ENCODE results near the gene TMEM184B. TPM values are rescaled to one million over a fixed set of nuclear protein-coding genes. Genes with fewer than 3 reads are reported as not detected.

TMEM184B gene
- polyA plus RNA-seq, 12 donors, result 54.5 to 87.4 (median 70.6) TPM; not detected in 1

GRCh38 chr22:38208551-38208968 is 64.2 kb downstream of the TMEM184B start:
- DNase-seq, result no peak

DNA sequence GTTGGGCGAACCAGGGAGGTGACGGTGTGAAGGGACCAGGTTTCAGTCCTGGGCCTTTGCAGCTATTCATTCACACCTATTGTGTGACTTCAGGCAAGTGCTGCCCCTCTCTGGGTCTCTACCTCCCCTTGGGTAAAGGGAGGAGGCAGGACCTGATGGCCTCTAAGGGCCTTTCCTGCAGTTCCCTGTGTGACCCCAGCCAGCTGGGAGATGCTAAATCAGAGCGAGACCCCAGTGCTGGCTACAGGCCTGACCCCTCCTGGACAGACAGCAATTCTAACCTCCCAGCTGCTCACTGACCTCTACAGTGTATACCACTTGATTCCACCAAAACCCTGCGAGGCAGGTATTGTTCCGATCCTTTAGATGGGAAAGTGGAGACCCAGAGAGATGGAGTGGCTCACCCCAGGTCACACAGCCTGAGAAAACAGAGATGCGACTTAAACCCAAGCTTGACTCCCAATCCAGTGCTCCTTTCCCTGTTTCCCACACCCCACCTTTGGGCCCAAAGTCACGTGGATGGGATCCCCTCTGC is 64.8 kb downstream of the TMEM184B start:
- no peak for DNase-seq

DNA sequence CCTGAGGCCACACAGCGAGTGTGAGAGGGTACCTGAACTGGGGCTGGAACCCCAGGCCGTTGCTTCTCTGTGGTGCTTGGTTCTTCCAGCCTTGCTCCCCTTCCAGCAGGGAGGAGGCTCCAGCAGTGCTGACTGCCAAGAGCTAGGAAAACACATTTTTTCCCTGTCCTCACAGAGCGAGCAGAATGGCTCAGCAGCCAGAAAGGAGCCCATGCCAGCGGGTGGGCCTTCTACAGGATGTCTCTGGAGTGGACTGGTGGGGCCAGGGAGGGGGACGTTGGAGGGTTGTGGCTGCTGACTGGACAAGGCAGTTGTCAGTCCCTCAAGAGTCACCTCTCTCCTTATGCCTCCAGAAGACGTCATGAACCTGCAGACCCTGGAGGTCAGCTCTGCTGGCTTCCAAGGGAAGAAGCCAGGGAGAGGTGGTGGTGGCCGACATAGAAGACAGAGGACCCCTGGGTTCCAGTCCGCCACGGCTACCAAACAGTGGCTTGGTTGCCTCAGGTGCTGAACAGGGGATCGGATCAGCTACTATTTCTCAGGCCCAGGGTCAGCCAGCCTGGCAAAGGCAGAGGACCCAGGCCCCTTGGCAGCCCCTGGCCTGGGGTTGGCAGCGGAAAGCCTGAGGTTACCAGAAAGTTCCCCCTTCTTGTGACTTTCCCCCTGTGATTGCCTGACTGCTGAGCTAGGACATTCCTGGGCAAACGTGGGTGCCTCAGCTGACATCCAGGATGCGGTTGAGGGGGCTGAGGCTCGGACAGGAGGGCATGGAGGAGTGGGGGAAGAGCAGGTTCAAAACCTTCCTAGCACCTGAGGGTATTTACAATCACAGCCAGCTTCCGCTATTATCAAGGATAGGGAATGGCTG is 67.3 kb downstream of the TMEM184B start:
- peak; percentile 96 for DNase-seq

GRCh38 chr22:38204784-38205183 is 68.0 kb downstream of the TMEM184B start:
- DNase-seq, result no peak

- no peak for DNase-seq
Observed at GRCh38 chr22:38203855-38204514, 68.8 kb downstream of the TMEM184B start.

DNA sequence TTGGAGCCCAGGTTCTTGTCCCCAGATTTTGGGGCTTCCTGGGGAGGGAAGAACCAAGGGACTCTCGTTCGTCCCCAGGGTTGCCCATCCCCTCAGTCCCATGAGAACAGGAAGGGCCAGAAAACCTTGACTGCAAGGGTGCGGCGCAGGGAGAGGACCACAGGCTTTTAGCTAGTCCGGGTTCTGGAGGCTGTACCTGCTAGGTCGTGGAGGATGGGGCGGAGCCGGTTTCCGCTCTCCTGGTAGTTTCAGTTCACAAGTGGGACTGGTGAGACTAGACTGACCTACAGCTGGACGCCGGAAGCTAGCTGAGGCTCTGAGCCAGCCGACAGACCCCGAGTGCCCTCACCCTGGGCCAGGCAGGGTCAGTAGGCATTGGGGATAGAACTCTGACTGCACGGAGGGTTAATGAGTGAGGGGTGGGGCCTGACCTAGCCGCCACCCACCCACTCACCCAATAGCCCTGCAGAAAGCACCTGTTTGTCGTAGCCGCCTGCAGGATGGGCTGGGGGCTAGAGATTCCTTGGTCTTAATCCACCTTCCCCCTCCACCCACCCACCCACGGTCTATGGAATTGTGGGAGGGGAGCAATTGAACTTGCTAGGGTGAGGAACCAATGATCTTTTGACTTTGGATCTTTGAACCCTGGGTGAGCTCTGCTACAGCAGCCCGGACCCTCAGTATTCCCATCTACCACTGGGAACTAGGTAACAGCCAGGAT is 69.6 kb downstream of the TMEM184B start:
- no peak for DNase-seq

DNA sequence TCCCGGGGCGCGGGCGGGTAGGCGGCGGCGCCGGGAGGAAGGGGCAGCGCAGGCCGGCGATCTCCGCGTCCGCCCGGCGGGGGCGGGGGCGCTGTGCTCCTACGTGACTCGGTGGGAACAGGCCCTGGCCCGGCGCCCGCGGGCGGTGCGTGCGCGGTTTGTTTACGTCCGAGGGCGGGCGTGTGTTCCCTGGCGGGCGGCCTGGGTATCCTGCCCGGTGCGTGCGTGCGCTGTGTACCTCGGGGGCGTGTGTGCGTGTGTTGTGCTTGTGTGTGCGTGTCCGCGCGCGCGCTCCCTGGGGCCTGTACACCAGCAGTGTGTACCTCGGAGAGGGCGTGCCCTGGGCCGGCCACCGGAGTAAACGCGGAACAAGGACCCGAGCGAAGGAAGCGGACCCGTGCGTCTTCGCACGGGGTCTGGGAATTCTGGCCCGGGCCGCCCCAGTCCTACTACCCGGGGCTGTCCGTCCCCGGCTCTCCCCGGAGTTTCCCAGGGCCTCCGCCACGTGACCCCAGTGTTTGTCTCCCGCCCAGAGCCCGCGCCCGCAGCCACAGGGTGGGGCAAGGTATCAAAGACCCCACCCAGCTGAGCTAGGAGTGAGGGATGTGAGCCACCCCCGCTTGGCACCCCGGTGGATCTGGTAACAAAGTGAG is 70.2 kb downstream of the TMEM184B start:
- peak; percentile 83 for DNase-seq

DNA sequence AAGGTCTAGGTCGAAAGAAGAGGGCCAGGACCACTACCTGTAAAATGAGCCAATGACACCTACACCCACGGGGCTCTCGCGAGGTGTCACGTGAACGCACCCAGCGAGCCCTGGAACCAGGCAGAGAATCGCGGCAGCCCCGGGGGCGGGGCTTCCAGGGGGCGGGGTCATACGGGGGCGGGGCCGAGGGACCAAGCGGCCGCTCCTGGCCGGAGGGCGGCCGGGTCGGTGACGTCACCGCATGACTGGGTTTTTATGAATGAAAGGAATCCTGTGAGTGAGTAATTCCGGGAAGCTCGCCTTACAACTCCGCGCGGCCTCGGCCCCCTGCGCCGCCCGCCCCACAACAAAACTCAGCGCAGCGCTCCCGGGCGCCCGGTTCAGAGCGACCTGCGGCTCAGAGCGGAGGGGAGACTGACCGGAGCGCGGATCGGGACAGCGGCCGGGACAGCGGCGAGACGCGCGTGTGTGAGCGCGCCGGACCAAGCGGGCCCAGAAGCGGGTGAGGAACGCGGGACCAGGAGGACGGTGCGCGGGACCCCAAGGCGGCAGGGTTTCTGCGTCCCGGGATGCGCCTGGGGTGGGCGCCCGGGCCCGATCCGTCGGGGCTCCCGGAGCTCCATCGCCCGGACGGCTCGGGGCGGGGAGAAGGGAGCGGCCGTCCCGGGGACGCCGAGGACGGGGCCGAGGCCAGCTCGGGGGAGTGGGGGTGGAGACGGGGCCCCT is 70.9 kb downstream of the TMEM184B start, which contains the start of gene MAFF:
Gene MAFF (plus strand): TSS at position 284 of the 726 bp plus-strand sequence. CDS start 11,860 bp downstream, outside the sequence.
- DNase-seq, result peak; percentile 97

DNA sequence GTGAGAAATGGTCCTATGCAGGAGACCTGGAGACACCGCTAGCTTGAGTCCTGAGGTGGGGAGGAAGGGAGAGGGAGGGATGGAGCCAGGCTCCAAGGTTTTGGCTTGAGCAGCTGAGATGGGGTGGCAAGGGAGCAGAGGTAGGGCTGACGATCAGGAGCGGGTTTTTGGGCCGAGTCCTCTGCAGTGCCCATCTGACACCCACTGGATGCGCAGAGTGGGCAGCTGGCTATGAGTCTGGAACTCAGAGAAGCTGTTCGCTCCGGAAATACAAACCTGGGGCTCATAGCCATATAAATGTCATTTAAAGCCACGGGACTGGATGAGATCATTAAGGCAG is 71.5 kb downstream of the TMEM184B start:
- DNase-seq, result no peak

DNA sequence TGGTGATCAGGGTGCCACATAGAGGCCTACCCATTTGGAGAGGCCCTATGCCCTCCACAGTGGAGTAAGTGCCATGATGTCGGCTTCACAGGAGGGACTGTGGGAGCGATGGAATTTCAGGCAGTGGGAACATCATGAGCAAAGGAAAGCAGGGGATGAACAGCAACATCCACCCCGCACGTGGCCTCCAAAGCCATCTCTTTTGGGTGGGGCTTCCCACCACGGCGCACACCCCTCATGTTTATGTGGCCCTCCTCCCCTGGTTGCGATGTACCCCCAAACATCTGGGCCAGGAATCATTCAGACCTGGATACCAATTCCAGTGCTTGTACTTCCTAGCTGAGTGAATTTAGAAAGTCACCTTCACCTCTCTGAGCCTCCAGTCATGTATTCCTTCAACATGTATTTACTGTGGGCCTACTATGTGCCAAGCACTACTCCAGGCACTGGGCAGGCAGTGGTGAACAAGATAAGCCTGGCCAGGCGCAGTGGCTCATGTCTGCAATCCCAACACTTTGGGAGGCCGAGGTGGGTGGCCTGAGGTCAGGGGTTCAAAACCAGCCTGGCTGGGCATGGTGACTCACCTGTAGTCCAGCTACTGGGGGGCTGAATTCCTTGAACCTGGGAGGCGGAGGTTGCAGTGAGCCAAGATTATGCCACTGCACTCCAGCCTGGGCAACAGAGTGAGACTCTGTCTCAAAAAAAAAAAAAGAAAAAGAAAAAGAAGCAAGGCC is 72.8 kb downstream of the TMEM184B start:
- no peak for DNase-seq

DNA sequence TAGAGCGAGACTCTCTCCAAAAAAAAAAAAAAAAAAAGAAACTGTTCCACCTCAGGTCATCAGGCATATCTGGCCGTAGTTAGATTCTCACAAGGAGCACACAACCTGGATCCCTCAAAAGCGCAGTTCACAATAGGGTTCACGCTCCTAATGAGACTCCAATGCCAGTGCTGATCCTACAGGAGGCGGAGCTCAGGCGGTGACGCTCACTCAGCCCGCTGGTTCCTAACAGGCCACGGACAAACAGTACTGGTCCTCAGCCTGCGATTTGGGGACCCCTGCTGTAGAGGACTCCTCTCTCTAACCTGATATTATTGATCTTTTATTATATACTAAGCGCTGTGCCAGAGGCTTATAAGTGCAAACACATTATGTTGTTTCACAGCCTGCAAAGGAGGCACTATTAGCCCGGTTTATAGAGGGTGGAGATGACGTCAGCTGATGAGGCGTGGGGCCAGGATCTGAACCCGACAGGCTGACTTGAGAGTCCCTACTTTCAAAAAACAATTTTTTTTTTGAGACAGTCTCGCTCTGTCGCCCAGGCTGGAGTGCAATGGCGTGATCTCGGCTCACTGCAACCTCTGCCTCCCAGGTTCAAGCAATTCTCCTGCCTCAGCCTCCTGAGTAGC is 75.9 kb downstream of the TMEM184B start:
- DNase-seq, result no peak

DNA sequence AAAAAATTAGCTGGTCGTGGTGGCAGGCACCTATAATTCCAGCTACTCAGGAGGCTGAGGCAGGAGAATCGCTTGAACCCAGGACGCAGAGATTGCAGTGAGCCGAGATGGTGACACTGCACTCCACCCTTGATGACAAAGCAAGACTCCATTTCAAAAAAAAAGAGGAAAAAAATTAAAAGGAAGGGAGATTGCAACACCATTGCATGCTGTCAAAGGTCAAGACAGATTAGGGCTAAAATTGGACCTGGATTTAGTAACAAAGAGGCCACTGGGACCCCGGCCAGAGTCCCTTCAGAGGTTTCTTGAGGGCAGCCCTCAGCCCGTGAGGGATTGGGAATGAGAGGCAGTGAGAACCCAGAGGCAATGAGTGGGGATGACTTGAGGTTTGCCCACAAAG is 79.2 kb downstream of the TMEM184B start:
- DNase-seq, result no peak

- DNase-seq, result no peak
Observed at GRCh38 chr22:38192475-38192863, 80.3 kb downstream of the TMEM184B start.

- DNase-seq, result no peak
Observed at GRCh38 chr22:38191731-38192474, 80.9 kb downstream of the TMEM184B start.

DNA sequence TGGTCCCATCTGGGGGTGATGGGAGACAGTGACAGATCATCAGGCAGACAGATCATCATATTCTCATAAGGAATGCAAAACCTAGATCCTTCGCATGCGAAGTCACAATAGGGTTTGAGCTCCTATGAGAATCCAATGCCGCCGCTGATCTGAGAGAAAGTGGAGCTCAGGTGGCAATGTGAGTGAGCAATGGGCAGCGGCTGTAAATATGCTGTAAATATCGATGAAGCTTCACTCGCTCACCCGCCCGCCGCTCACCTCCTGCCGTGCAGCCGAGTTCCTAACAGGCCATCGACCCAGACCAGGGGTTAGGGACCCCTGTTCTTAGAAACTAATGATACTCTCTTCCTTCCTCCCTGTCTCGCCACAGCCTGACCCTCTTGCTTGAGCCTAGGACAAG is 81.8 kb downstream of the TMEM184B start:
- DNase-seq, result no peak

DNA sequence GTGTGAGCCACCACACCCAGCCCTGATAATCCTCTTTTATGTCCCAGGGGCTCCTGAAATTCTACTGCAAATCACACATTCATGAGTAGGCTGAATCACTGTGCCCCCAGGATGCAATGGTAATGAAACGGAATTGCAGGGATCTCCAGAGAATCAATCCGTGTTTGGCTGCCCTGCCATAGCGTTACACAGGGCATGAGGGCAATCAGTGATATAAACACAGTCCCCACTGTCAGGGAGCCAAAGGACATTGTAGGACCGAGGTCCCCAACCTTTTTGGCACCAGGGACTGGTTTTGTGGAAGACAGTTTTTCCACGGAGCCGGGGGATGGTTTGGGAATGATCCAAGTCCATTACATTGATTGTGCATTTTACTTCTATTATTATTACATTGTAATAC is 82.2 kb downstream of the TMEM184B start:
- DNase-seq, result no peak

DNA sequence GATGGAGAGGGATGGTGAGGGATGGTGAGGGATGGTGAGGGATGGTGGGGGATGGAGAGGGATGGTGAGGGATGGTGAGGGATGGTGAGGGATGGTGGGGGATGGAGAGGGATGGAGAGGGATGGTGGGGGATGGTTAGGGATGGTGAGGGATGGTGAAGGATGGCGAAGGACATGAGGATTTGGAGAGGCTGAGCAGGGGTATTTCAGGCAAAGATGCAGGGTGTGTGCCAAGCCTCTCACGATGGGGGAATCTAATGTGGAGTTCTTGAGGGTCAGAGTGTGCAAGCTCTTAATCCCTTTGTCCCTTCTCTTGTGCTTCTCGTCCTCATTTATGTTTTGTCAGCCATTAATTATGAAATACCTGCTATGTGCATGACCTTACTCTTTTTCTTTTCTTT is 83.7 kb downstream of the TMEM184B start:
- no peak for DNase-seq

DNA sequence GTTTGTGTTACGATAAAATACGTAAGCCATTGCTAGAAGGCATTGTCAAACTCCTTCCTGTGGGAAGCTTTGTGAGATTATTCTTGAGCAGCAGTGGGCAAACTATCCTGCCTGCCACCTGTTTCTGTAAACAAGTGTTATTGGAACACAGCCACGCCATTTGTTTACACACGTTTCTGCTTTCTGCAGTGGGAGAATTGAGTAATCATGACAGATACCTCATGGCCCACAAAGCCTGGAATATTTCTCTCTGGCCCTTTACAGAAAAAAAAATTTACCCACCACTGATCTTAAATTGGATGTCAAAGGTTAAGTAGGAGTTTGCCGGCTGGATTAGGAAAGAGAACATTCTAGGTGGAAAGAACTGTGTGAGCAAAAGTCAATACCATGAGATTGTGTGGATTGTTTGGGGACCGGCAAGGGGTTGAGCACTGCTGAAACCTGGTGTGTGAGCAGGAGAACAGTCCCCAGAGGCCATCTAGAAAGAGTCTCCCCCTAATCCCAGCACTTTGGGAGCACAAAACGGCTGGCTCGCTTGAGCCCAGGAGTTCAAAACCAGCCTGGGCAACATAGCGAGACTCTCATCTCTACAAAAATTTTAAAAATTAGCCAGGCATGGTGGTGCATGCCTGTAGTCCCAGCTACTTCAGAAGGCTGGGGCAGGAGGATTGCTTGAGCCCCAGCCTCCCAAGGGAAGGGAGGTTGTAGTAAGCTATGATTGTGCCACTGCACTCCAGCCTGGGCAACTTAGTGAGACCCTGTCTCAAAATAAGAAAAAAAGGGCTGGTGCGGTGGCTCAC is 85.2 kb downstream of the TMEM184B start:
- DNase-seq, result no peak

All from muscle of arm (tissue), 12 donors.